Calu3 (cell line): ENCODE results near the gene CHD5. TPM values are rescaled to one million over a fixed set of nuclear protein-coding genes. Genes with fewer than 3 reads are reported as not detected.

Source experiments
- BruUV-seq: library from RNA; stranded (reverse); fragments of 400-500 nt; replicated peaks from 2 replicates; lab custom pipeline; 2021; lab: Mats Ljungman, UMichigan
- CTCF ChIA-PET: fragments of 300-600 bp; sonication (Branson Sonifier 250); formaldehyde crosslinking; loops from one replicate; lab custom pipeline; 2022; ENCODE audit warnings: antibody characterized with exemption; lab: Charles Lee
- DNase-seq: peaks from one replicate; pipeline ENCODE4 v3.0.0; 2022
- H3K27ac Mint-ChIP-seq: one replicate; pipeline ENCODE4 v1.8.0; 2022; ENCODE audit warnings: mixed read lengths; ENCODE audit not compliant: unreplicated experiment
- H3K27me3 Mint-ChIP-seq: one replicate; pipeline ENCODE4 v1.8.0; 2022; ENCODE audit warnings: mixed read lengths; ENCODE audit not compliant: unreplicated experiment
- H3K36me3 Mint-ChIP-seq: one replicate; pipeline ENCODE4 v1.8.0; 2022; ENCODE audit warnings: mild to moderate bottlenecking, moderate library complexity, mixed read lengths; ENCODE audit not compliant: insufficient read depth, unreplicated experiment
- H3K4me1 Mint-ChIP-seq: one replicate; pipeline ENCODE4 v1.8.0; 2022; ENCODE audit warnings: mild to moderate bottlenecking, low read depth, mixed read lengths; ENCODE audit not compliant: unreplicated experiment
- H3K4me3 Mint-ChIP-seq: one replicate; pipeline ENCODE4 v1.8.0; 2022; ENCODE audit warnings: mild to moderate bottlenecking, low read depth, moderate library complexity, mixed read lengths; ENCODE audit not compliant: unreplicated experiment
- H3K9me3 Mint-ChIP-seq: one replicate; pipeline ENCODE4 v1.8.0; 2022; ENCODE audit warnings: low read depth, mixed read lengths; ENCODE audit not compliant: unreplicated experiment
- intact Hi-C: fragments of 100-400 bp; cut with micrococcal nuclease; formaldehyde crosslinking; loops from one replicate; pipeline ENCODE4 v1.10.0; 2022; ENCODE audit not compliant: unreplicated experiment
- total RNA-seq: library from RNA; stranded (reverse); gene quantifications from 2 replicates; pipeline ENCODE4 v1.2.3, GENCODE V29; 2022
- TF ChIP-seq, protein P1 (sequence below): fragments of 200-600 bp; IDR thresholded peaks from one replicate; pipeline ENCODE4 v1.8.0; 2022; ENCODE audit warnings: antibody characterized with exemption; ENCODE audit not compliant: unreplicated experiment

The CHD5 gene
- total RNA-seq, 1 experiment from 2014 or later, result 0.28 TPM

DNA sequence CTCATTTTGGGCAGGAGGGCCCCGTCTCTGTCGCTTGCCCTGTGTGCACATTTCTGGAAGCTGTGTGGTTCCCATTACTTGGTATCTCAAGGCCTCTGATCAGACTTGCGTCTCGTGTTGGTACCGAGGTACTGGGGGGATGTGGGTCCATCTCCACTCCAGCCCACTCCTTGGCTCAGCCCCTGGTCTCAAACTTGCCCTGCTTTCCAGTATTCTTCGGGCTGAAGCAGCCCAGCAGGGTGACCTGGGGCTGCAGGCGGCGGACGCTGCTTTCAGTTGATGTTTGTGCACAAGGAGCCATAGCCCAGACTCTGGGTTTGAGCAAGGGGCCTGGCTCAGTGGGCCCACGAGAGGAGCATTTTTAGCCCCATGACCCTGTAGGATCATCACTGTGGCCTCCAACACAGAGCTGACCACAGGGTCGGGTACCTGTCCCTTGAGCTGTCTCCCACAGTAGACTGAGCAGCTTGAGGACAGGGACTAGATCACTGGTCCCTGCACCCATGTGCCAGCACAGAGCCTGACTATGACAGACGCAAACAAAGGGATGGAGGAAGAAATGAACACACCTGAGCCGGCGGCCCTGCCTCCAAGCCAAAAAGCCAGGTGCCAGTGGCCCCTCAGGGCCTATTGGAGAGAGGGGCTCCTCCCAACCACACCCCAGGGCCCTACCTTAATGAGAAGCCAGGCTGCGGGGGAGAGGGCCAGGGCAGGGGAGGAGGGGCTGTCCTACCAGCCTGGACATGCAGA lies 46.8 kb downstream of the CHD5 start:
- H3K27ac Mint-ChIP-seq, result no peak overlapping the region
- H3K4me3 Mint-ChIP-seq, result no peak overlapping the region
- no peak for DNase-seq
- BruUV-seq, result no TSS peak
- TF ChIP-seq, protein P1, sequence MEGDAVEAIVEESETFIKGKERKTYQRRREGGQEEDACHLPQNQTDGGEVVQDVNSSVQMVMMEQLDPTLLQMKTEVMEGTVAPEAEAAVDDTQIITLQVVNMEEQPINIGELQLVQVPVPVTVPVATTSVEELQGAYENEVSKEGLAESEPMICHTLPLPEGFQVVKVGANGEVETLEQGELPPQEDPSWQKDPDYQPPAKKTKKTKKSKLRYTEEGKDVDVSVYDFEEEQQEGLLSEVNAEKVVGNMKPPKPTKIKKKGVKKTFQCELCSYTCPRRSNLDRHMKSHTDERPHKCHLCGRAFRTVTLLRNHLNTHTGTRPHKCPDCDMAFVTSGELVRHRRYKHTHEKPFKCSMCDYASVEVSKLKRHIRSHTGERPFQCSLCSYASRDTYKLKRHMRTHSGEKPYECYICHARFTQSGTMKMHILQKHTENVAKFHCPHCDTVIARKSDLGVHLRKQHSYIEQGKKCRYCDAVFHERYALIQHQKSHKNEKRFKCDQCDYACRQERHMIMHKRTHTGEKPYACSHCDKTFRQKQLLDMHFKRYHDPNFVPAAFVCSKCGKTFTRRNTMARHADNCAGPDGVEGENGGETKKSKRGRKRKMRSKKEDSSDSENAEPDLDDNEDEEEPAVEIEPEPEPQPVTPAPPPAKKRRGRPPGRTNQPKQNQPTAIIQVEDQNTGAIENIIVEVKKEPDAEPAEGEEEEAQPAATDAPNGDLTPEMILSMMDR, result no peak
- H3K36me3 Mint-ChIP-seq, result no peaks in the 10 kb centered on the region
- intact Hi-C loops, result no loop called here
- H3K9me3 Mint-ChIP-seq, result peaks cover 10% of the 10 kb centered on the region
- peaks cover 85% of the 10 kb centered on the region for H3K27me3 Mint-ChIP-seq
- no peaks in the 10 kb centered on the region for H3K4me1 Mint-ChIP-seq
- CTCF ChIA-PET, result no interaction called here

DNA sequence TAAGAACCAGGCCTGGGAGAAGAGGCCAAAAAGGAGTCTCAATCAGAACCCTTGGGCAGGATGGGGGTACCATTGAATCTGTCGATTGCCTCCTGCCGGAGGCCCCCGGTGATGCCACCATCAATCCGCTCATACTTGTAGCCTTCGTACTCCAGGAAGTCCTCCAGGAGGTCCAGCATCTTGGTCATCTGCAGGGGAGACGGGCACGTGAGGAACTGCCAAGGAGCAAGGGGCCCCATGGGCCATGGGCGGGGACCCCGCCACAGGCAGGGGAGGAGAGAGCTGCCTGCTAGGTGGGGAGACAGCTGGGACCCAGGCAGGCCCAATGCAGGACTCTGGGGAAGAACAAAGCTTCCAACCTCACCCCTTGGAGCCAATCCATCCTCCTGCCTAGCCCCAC lies 48.6 kb downstream of the CHD5 start:
- CTCF ChIA-PET, result no interaction called here
- TF ChIP-seq, protein P1, result no peak
- peaks cover 4% of the 10 kb centered on the region for H3K4me1 Mint-ChIP-seq
- BruUV-seq, result no TSS peak
- no peak for DNase-seq
- peaks cover 10% of the 10 kb centered on the region for H3K9me3 Mint-ChIP-seq
- no peak overlapping the region for H3K27ac Mint-ChIP-seq
- H3K27me3 Mint-ChIP-seq, result peaks cover 77% of the 10 kb centered on the region
- peaks cover 3% of the 10 kb centered on the region for H3K36me3 Mint-ChIP-seq
- no peak overlapping the region for H3K4me3 Mint-ChIP-seq
- intact Hi-C loops, result no loop called here

DNA sequence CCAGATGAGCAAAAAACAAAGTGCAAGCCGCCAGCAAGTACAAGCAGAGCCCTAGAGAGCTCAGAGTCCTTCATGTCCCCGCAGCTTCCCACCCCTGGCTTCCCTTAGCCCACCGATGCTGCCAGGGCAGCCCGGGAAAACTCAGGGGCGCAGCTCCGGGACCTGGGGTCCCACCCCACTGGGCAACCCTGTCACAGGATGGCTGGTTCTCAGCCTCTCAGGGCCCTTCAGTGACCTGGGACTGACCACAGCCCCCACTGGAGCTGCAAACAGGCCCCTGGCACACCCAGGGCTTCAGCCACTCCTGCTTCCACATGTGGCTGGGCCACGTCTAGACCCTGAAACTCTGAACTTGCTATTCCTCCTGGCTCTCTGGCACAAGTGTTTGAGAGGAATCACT lies 49.5 kb downstream of the CHD5 start:
- CTCF ChIA-PET, result interaction anchor here (0.7 to 1.1 kb wide), 2 partner anchors 11 to 12 kb away, joined by 4 to 8 read pairs; no protein-coding TSS in a partner anchor
- H3K36me3 Mint-ChIP-seq, result peaks cover 5% of the 10 kb centered on the region
- BruUV-seq, result no TSS peak
- intact Hi-C loops, result no loop called here
- DNase-seq, result no peak
- peaks cover 7% of the 10 kb centered on the region for H3K4me1 Mint-ChIP-seq
- TF ChIP-seq, protein P1, result no peak
- peaks cover 77% of the 10 kb centered on the region for H3K27me3 Mint-ChIP-seq
- H3K9me3 Mint-ChIP-seq, result peaks cover 10% of the 10 kb centered on the region
- no peak overlapping the region for H3K4me3 Mint-ChIP-seq
- H3K27ac Mint-ChIP-seq, result no peak overlapping the region

DNA sequence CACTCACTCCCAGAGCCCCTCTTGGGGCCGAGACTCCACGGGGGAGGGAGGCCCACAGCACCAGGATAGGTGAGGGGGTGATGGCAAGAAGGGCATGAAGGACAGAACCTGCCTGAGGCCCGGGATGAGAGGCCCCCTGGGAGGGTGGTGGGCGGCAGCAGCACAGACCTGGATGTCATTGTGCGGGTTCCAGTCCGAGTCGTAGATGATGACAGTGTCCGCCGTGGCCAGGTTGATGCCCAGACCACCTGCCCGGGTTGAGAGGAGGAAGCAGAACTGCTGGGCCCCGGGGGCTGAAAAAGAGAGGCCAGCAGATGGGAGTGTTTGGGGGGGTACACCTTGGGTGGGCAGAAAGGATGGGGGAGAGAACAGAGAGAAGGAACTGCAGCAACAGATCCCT lies 50.1 kb downstream of the CHD5 start:
- peaks cover 77% of the 10 kb centered on the region for H3K27me3 Mint-ChIP-seq
- intact Hi-C loops, result no loop called here

More for the DNA sequence above, 50.1 kb downstream of the CHD5 start:
- peaks cover 7% of the 10 kb centered on the region for H3K4me1 Mint-ChIP-seq
- peaks cover 5% of the 10 kb centered on the region for H3K36me3 Mint-ChIP-seq
- peaks cover 10% of the 10 kb centered on the region for H3K9me3 Mint-ChIP-seq
- H3K27ac Mint-ChIP-seq, result no peak overlapping the region
- TF ChIP-seq, protein P1, result no peak
- DNase-seq, result no peak
- no peak overlapping the region for H3K4me3 Mint-ChIP-seq
- CTCF ChIA-PET, result interaction anchor here (1.1 kb wide), 1 partner anchor 11 kb away, joined by 4 read pairs; no protein-coding TSS in a partner anchor
- no TSS peak for BruUV-seq
